Duodenal mucosa (tissue), 2 donors: ENCODE data around the gene WNT8A.

Source experiments
- H3K27ac ChIP-seq: one replicate; pipeline ENCODE4 v1.7.0; 2013; ENCODE audit warnings: low read depth, low read length
- H3K27me3 ChIP-seq, 2 donors: one replicate each; pipeline ENCODE4 v1.7.0; 2013; ENCODE audit warnings: low read length in 2 of 2, control low read depth in 1 of 2; ENCODE audit not compliant: insufficient read depth in 2 of 2, control insufficient read depth in 1 of 2
- H3K36me3 ChIP-seq, 2 donors: one replicate each; pipeline ENCODE4 v1.7.0; 2013; ENCODE audit warnings: low read length in 2 of 2, control low read depth in 1 of 2; ENCODE audit not compliant: insufficient read depth in 2 of 2, control insufficient read depth in 1 of 2
- H3K4me1 ChIP-seq, 2 donors: one replicate each; pipeline ENCODE4 v1.7.0; 2013; ENCODE audit warnings: low read length in 2 of 2, control low read depth in 1 of 2; ENCODE audit not compliant: insufficient read depth in 2 of 2, control insufficient read depth in 1 of 2
- H3K4me3 ChIP-seq, 2 donors: one replicate each; pipeline ENCODE4 v1.7.0; 2013; ENCODE audit warnings: low read length in 2 of 2, low read depth in 1 of 2
- H3K9ac ChIP-seq, 2 donors: one replicate each; pipeline ENCODE4 v1.7.0; 2013; ENCODE audit warnings: low read length in 2 of 2, low read depth in 1 of 2
- H3K9me3 ChIP-seq, 2 donors: one replicate each; pipeline ENCODE4 v1.7.0; 2013; ENCODE audit warnings: low read length in 2 of 2, control low read depth in 1 of 2; ENCODE audit not compliant: control insufficient read depth in 1 of 2

WNT8A gene

GRCh38 chr5:138109463-138110265 lies 25.8 kb downstream of the WNT8A start:
- no peak overlapping the region for H3K4me3 ChIP-seq
- H3K36me3 ChIP-seq, result no peaks in the 10 kb centered on the region
- no peak overlapping the region for H3K27ac ChIP-seq
- no peaks in the 10 kb centered on the region for H3K4me1 ChIP-seq
- no peaks in the 10 kb centered on the region for H3K27me3 ChIP-seq
- no peak overlapping the region for H3K9ac ChIP-seq
- no peaks in the 10 kb centered on the region for H3K9me3 ChIP-seq

GRCh38 chr5:138110266-138110963 lies 26.6 kb downstream of the WNT8A start:
- Histone ChIP-seq H3K9ac (no peak overlapping the region), H3K4me1 (no peaks in the 10 kb centered on the region), H3K9me3 (no peaks in the 10 kb centered on the region), H3K27me3 (no peaks in the 10 kb centered on the region), H3K4me3 (no peak overlapping the region), H3K36me3 (no peaks in the 10 kb centered on the region), H3K27ac (no peak overlapping the region)

- H3K9me3 ChIP-seq, result no peaks in the 10 kb centered on the region
- no peaks in the 10 kb centered on the region for H3K36me3 ChIP-seq
- no peak overlapping the region for H3K27ac ChIP-seq
- no peaks in the 10 kb centered on the region for H3K4me1 ChIP-seq
- H3K9ac ChIP-seq, result no peak overlapping the region
- H3K27me3 ChIP-seq, result no peaks in the 10 kb centered on the region
- no peak overlapping the region for H3K4me3 ChIP-seq
Measured at GRCh38 chr5:138111181-138111580, 27.3 kb downstream of the WNT8A start.

- Histone ChIP-seq H3K9me3 (no peaks in the 10 kb centered on the region), H3K27ac (no peak overlapping the region), H3K4me1 (no peaks in the 10 kb centered on the region), H3K9ac (no peak overlapping the region), H3K4me3 (no peak overlapping the region), H3K36me3 (no peaks in the 10 kb centered on the region), H3K27me3 (no peaks in the 10 kb centered on the region)
Measured at GRCh38 chr5:138111937-138112336, 28.1 kb downstream of the WNT8A start.

GRCh38 chr5:138115254-138115653 lies 31.4 kb downstream of the WNT8A start:
- no peak overlapping the region for H3K9ac ChIP-seq
- no peaks in the 10 kb centered on the region for H3K4me1 ChIP-seq
- H3K4me3 ChIP-seq, result no peak overlapping the region
- no peak overlapping the region for H3K27ac ChIP-seq
- no peaks in the 10 kb centered on the region for H3K9me3 ChIP-seq
- no peaks in the 10 kb centered on the region for H3K36me3 ChIP-seq
- no peaks in the 10 kb centered on the region for H3K27me3 ChIP-seq

- Histone ChIP-seq H3K27me3 (no peaks in the 10 kb centered on the region), H3K4me1 (no peaks in the 10 kb centered on the region), H3K36me3 (no peaks in the 10 kb centered on the region), H3K4me3 (no peak overlapping the region), H3K27ac (no peak overlapping the region), H3K9ac (no peak overlapping the region), H3K9me3 (no peaks in the 10 kb centered on the region)
Measured at GRCh38 chr5:138128334-138128733, 44.5 kb downstream of the WNT8A start.

GRCh38 chr5:138129347-138129746 lies 45.5 kb downstream of the WNT8A start:
- no peak overlapping the region for H3K27ac ChIP-seq

GRCh38 chr5:138132543-138132942 lies 48.7 kb downstream of the WNT8A start:
- no peaks in the 10 kb centered on the region for H3K36me3 ChIP-seq
- no peak overlapping the region for H3K27ac ChIP-seq
- H3K4me1 ChIP-seq, result no peaks in the 10 kb centered on the region

More at GRCh38 chr5:138129347-138129746, 45.5 kb downstream of the WNT8A start:
- H3K27me3 ChIP-seq, result no peaks in the 10 kb centered on the region
- H3K36me3 ChIP-seq, result no peaks in the 10 kb centered on the region
- H3K4me3 ChIP-seq, result no peak overlapping the region
- H3K9ac ChIP-seq, result no peak overlapping the region
- no peaks in the 10 kb centered on the region for H3K9me3 ChIP-seq
- no peaks in the 10 kb centered on the region for H3K4me1 ChIP-seq

GRCh38 chr5:138138949-138139780 lies 55.3 kb downstream of the WNT8A start, which contains the start of gene NME5:
Gene NME5, minus strand, starts transcription at chr5:138139428. Its CDS starts 648 bp downstream, at chr5:138138780.
- no peaks in the 10 kb centered on the region for H3K36me3 ChIP-seq
- no peaks in the 10 kb centered on the region for H3K9me3 ChIP-seq
- H3K27me3 ChIP-seq, result no peaks in the 10 kb centered on the region
- peak within 1 kb of the TSS; percentile 60 to 64 for H3K4me3 ChIP-seq
- no peak within 1 kb of the TSS for H3K27ac ChIP-seq
- H3K9ac ChIP-seq, result no peak within 1 kb of the TSS
- peaks cover 0 to 6% of the 10 kb centered on the region in 2 donors for H3K4me1 ChIP-seq

More at GRCh38 chr5:138132543-138132942, 48.7 kb downstream of the WNT8A start:
- no peak overlapping the region for H3K9ac ChIP-seq
- no peaks in the 10 kb centered on the region for H3K27me3 ChIP-seq
- peak overlapping the region in 1 of 2 donors; percentile 30 for H3K4me3 ChIP-seq
- no peaks in the 10 kb centered on the region for H3K9me3 ChIP-seq

- Histone ChIP-seq H3K36me3 (no peaks in the 10 kb centered on the region), H3K27me3 (no peaks in the 10 kb centered on the region), H3K4me3 (peak overlapping the region in 1 of 2 donors; percentile 60), H3K27ac (no peak overlapping the region), H3K9me3 (no peaks in the 10 kb centered on the region), H3K9ac (no peak overlapping the region), H3K4me1 (peaks cover 0 to 6% of the 10 kb centered on the region in 2 donors)
Measured at GRCh38 chr5:138139781-138140090, 55.9 kb downstream of the WNT8A start.
